HG03135 (cell line): ENCODE results near the gene DACT2.
"Not testable (repeated sequence)": the region's sequence is repeated elsewhere in the genome, so short reads cannot be mapped to it uniquely, and the experiment has no call there.

Experiments
- ATAC-seq: cut with Tn5 transposase; IDR thresholded peaks from one replicate; pipeline ENCODE4 v1.9.1; 2021; ENCODE audit warnings: mild to moderate bottlenecking, moderate library complexity; ENCODE audit not compliant: unreplicated experiment

Gene DACT2

GRCh38 chr6:168326294-168327261 lies 7.0 kb upstream of the DACT2 start:
- ATAC-seq, result no peak

DNA sequence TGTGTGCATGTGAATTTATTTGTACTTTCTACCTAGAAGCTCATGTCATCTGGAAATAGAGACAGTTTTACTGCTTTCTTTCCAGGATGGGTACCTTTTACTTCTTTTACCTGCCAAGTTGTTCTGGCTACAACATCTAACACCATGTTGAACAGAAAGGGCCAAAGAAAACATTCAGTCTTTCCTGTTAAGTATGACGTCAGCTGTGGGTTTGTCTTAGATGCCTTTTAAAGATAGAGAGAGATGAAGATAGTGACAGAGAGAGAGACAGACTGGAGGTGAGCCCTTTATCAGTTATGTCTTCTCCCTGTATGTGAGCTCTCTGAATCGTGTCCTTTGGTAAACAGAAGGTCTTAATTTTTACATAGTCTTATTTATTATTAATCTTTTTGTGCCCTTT lies 3.4 kb upstream of the DACT2 start:
- no peak for ATAC-seq

- ATAC-seq, result no peak
These were observed 1.1 kb upstream of the DACT2 start for GRCh38 chr6:168320634-168321033.

DNA sequence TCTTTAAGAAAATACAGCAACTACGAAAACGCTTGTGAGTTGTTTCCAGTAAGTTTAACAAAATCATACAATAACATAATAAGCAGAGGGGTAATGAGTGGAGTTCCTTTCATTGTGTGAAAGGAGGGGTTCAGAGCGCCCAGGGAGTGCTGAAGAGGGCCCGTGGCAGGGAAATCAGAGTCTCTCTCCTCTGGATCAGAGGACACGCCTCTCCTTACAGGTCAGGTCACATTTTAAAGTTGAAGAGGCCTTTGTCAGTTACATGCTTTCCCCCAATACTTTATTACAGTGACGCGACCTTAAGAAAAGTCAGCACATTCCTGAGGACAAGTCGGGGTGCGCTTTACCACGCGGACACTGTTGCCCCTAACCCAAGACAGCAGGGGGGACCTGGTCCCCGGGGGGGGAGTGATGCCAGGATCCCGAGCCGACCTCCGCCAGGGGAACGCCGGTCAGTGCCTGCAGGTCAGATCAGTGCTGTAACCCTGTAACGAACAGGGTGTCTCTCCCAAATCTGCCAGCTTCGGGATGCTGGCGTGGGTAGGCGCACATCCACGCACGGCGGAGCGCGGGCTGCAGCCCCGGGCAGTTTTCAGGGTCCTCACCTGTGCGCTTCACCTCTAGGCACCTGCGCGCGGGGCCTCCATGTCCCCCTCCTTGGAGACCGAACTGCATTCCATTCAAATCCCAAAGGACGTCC lies 848 bp downstream of the DACT2 start:
- ATAC-seq, result no peak

- ATAC-seq, result no peak
These were observed 1.5 kb downstream of the DACT2 start for GRCh38 chr6:168318090-168318489.

GRCh38 chr6:168315596-168315995 lies 4.0 kb downstream of the DACT2 start:
- no peak for ATAC-seq

DNA sequence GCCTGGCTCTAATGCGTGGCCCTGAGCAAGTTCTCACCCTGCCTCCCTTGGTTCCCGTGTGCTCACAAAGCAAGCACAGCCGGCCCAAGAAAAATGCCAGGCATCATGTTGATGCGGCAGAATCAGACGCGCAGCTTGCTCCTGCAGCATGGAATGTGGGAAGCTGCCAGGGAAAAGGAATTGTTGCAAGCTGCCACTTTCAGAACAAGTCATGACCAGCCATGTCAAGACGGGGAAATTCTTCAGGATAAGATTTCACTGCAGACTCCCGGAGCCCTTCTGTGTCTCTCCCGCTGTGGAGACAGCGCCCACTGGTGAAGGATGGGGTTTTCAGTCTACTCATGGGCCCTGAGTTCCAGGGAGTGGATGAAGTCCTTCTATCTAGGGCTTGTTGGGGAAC lies 4.6 kb downstream of the DACT2 start:
- no peak for ATAC-seq

DNA sequence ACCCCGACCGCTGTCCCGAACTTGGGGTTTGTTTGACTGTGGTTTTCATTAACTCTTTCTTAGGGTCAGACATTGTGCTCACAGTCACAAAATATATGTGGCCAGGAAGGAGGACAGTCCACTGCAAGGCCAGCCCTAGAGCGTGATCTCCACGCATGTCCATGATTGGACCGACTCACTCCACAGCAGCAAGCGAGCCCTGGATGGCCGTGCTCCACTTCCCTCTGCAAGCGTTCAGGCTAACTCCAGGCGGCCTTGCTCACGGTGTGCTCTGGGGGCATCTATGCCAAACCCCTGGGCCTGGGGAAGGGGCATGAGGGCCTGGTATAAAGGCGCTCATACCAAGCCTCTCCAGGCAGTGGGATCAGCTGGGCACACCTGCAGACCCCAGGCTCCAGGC lies 5.6 kb downstream of the DACT2 start:
- ATAC-seq, result no peak

DNA sequence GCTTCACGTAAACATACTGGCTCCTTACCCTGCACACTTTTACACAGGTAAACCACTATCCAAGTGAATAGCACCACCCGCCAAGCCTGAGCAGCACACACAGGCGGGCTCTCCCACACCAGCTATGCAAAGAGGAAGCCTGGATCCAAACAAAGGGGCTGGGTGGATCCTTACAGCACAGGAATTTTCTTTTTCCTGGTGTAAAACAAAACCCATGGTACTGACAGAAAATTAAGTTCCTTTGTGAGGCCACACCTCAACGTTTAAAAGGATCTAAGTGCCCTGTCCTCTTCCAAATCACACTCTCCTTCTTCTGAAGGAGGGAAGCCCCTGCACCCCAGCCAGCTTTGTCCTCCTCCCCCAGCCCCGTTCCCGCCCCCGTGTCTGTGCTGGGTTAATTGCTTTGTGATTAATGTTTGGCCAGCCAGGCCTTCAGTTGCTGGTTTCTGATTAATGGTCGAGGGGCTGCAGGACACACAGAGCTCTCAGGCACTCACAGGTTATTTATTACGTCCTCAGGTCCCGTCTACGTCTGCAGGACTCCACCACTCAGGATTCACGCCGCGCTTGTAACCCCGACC lies 6.1 kb downstream of the DACT2 start:
- ATAC-seq, result no peak

DNA sequence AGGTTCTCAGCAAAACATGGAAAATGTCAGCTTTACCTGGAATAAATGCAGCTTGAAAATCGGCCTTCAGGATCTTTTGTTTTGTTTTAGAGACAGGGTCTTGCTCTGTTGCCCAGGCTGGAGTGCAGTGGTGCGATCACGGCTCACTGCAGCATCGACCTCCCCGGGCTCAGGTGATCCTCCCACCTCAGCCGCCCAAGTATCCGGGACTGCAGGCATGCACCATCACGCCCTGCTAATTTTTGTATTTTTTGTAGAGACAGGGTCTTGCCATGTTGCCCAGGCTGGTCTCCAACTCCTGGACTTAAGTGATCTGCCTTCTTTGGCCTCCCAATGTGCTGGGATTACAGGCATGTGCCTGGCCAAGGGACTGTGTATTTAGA lies 7.5 kb downstream of the DACT2 start:
- ATAC-seq, result not testable (repeated sequence)

- no peak for ATAC-seq
These were observed 8.0 kb downstream of the DACT2 start for GRCh38 chr6:168311410-168312124.

DNA sequence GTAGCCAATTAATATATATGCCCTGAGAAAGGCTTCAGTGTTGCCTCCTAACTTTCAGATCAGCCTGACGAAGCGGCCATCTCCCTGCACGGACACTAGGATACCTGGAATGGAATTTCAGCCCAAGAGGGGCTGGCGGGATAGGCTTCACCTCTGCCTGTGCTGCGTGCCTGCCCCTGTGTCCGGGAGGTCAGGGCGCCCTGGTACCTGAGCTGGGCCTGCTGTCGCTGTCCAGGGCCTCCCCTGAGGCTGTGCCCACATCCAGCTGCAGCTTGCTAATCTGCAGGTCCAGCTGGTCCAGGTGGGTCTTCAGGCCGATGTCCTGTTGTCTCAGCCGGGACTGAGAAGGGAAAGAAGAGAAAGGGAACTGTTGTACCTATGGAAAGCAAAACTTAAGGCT lies 8.6 kb downstream of the DACT2 start:
- ATAC-seq, result no peak

- no peak for ATAC-seq
These were observed 9.2 kb downstream of the DACT2 start for GRCh38 chr6:168310403-168310802.

DNA sequence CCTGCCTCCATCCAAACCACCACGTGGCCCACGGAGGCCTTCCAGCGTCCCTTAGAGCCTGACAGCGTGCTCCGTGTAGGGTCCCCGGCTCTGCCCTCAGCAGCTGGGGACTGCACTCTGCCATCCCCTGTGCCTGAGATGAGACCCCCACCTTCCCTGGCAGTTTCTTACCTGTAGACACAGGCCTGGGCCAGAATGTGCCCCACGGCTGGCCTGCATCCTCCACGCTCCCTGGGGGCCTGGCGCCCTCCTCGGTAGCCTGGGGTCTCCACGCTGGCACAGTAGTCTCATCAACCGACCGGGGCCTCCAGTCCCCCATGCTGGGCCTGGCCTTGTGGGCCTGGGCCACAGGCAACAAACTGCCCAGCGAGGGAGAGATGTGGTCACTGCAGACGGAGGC lies 9.6 kb downstream of the DACT2 start:
- no peak for ATAC-seq

GRCh38 chr6:168309183-168309582 lies 10.4 kb downstream of the DACT2 start:
- no peak for ATAC-seq

- no peak for ATAC-seq
These were observed 11.0 kb downstream of the DACT2 start for GRCh38 chr6:168308390-168309144.

- no peak for ATAC-seq
These were observed 11.9 kb downstream of the DACT2 start for GRCh38 chr6:168307695-168308021.

- ATAC-seq, result no peak
These were observed 12.4 kb downstream of the DACT2 start for GRCh38 chr6:168307015-168307694.

DNA sequence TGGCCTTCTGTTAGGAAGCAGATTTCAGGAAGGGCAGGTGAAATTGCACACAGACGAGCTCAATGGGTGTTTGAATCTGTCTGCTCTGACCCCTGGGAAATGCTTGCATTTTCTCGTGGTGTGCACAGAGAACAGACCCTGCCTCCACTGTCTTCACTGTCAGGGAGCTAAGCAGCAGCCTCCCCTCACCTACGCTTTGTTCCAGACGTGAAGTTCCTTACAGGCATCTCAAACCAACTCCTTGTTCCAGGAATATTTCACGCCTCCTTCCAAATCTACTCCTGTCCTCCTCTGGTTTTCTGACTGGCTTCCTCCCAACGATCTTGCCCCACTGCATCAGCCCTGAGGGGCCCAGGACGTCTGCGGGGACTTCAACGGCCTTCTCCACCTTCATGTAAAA lies 13.7 kb downstream of the DACT2 start:
- ATAC-seq, result no peak
